Measurements from ENCODE around the gene RNF207. TPM values are rescaled to one million over a fixed set of nuclear protein-coding genes. Genes with fewer than 3 reads are reported as not detected.

The RNF207 gene
- total RNA-seq, 2 donors from 2014 or later: 28.9 to 53.0 TPM

- peaks cover 21% of the 10 kb centered on the region for H3K36me3 ChIP-seq
- peak overlapping the region; percentile 57 to 61 for H3K4me3 ChIP-seq
- no peak for TF ChIP-seq CTCF (IDR thresholded peaks at IDR 0.05)
- no peak for DNase-seq (ENCODE audit: low spot score)
- H3K9me3 ChIP-seq: no peaks in the 10 kb centered on the region
- no peaks in the 10 kb centered on the region for H3K27me3 ChIP-seq
- peak overlapping the region; percentile 84 to 91 for H3K27ac ChIP-seq
- H3K4me1 ChIP-seq: peaks cover 0 to 50% of the 10 kb centered on the region in 2 donors
Measured at GRCh38 chr1:6207075-6207885, 1.4 kb downstream of the RNF207 start.

- Histone ChIP-seq H3K27me3 (no peaks in the 10 kb centered on the region), H3K27ac (peak overlapping the region in 1 of 2 donors; percentile 91), H3K4me3 (no peak overlapping the region), H3K9me3 (no peaks in the 10 kb centered on the region), H3K4me1 (peaks cover 0 to 50% of the 10 kb centered on the region in 2 donors), H3K36me3 (peaks cover 23% of the 10 kb centered on the region)
- no peak for TF ChIP-seq CTCF (IDR thresholded peaks at IDR 0.05)
- DNase-seq (ENCODE audit: low spot score): no peak
Measured at GRCh38 chr1:6207921-6208320, 2.0 kb downstream of the RNF207 start.

GRCh38 chr1:6208723-6209660 is 3.1 kb downstream of the RNF207 start:
- H3K4me1 ChIP-seq: peaks cover 0 to 50% of the 10 kb centered on the region in 2 donors
- TF ChIP-seq CTCF (IDR thresholded peaks at IDR 0.05): peak; percentile 50 to 65

GRCh38 chr1:6209661-6210580 is 4.0 kb downstream of the RNF207 start:
- H3K9me3 ChIP-seq: no peaks in the 10 kb centered on the region
- H3K4me1 ChIP-seq: peaks cover 0 to 47% of the 10 kb centered on the region in 2 donors
- H3K4me3 ChIP-seq: peak overlapping the region in 1 of 2 donors; percentile 53
- peaks cover 23% of the 10 kb centered on the region for H3K36me3 ChIP-seq
- TF ChIP-seq CTCF (IDR thresholded peaks at IDR 0.05): no peak
- no peak for DNase-seq (ENCODE audit: low spot score)
- H3K27me3 ChIP-seq: no peaks in the 10 kb centered on the region
- peak overlapping the region in 1 of 2 donors; percentile 16 for H3K27ac ChIP-seq

More at GRCh38 chr1:6208723-6209660, 3.1 kb downstream of the RNF207 start:
- peak overlapping the region; percentile 8 to 53 for H3K4me3 ChIP-seq
- peaks cover 23% of the 10 kb centered on the region for H3K36me3 ChIP-seq
- H3K27me3 ChIP-seq: no peaks in the 10 kb centered on the region
- no peak for DNase-seq (ENCODE audit: low spot score)
- peak overlapping the region; percentile 21 to 32 for H3K27ac ChIP-seq
- H3K9me3 ChIP-seq: no peaks in the 10 kb centered on the region
